GM20000 (cell line): ENCODE measurements around the gene NFIC.

Experiments
- DNase-seq: peaks from one replicate; pipeline ENCODE4 v3.0.0; 2012; ENCODE audit warnings: low spot score
- TF ChIP-seq, protein P1 (sequence below): IDR thresholded peaks from 2 replicates; pipeline ENCODE4 v1.5.1; 2012; ENCODE audit warnings: mild to moderate bottlenecking, control low read depth; ENCODE audit errors: extremely low read depth, missing control alignments

The NFIC gene

DNA sequence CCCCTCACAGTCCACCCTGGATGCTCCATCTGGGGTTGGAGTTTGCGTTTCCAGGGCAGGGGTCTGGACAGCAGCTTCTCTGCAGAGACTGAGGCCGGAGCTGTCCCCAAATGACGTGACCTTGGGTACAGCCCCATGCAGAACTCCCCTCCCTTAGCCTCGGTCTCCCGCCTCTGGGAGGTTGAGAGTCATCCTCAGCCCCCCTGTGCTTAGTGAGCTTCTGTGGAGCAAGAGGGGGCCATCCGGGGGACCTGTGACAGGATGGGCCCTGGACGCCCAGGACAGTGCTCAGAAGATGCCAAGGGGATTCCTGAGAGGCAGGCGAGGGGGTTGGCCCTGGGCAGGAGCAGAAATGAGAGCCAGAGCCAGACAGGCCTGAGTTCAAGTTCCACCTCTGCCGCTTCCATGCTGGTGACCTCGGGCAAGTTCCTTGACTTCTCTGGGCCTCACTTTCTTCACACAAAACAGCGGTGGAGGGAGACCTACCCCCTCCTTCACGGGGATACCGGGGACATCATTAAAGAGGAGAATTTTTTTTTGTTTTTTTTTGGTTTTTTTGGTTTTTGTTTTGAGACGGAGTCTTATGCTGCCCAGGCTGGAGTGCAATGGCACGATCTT lies 93.7 kb downstream of the NFIC start:
- TF ChIP-seq, protein P1, sequence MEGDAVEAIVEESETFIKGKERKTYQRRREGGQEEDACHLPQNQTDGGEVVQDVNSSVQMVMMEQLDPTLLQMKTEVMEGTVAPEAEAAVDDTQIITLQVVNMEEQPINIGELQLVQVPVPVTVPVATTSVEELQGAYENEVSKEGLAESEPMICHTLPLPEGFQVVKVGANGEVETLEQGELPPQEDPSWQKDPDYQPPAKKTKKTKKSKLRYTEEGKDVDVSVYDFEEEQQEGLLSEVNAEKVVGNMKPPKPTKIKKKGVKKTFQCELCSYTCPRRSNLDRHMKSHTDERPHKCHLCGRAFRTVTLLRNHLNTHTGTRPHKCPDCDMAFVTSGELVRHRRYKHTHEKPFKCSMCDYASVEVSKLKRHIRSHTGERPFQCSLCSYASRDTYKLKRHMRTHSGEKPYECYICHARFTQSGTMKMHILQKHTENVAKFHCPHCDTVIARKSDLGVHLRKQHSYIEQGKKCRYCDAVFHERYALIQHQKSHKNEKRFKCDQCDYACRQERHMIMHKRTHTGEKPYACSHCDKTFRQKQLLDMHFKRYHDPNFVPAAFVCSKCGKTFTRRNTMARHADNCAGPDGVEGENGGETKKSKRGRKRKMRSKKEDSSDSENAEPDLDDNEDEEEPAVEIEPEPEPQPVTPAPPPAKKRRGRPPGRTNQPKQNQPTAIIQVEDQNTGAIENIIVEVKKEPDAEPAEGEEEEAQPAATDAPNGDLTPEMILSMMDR, result no peak

DNA sequence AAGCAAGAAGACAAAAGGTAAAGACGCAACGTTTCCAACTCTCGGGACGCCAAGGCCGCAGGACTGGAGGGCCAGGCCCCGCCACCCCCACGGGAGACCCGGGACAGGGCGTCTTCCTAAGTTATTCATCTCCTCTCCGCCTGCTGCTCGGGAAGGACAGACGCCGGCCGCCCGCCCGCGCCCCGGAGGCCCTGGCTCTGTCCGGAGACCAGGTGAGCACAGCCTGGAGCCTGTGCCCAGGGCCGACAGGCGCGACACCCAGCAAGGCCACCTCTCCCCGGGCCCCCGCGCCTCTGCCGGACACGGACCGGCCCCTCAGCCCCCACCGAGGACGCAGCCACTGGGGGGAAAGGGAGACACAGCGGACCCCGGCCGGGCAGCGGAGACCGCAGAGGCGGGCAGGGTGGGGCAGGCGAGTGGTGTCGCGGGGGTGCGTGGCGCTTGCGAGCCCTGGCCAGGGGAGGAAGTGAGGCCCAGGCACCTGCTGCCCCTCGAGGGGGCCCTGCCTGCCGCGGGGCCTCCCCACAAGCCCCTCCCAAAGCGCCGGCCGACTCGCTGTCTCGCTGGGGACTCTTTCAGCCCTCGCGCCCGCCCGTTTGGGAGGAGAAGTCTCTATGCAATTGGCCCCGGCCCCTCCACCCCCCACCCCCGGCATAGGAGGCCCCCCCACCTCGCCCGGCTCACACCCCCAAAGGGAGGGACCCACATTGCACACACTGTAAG lies 96.8 kb downstream of the NFIC start:
- TF ChIP-seq, protein P1, result no peak
- no peak for DNase-seq

More for the DNA sequence above, 93.7 kb downstream of the NFIC start:
- no peak for DNase-seq

GRCh38 chr19:3463714-3464586 lies 97.6 kb downstream of the NFIC start:
- DNase-seq, result no peak
- TF ChIP-seq, protein P1, result no peak

DNA sequence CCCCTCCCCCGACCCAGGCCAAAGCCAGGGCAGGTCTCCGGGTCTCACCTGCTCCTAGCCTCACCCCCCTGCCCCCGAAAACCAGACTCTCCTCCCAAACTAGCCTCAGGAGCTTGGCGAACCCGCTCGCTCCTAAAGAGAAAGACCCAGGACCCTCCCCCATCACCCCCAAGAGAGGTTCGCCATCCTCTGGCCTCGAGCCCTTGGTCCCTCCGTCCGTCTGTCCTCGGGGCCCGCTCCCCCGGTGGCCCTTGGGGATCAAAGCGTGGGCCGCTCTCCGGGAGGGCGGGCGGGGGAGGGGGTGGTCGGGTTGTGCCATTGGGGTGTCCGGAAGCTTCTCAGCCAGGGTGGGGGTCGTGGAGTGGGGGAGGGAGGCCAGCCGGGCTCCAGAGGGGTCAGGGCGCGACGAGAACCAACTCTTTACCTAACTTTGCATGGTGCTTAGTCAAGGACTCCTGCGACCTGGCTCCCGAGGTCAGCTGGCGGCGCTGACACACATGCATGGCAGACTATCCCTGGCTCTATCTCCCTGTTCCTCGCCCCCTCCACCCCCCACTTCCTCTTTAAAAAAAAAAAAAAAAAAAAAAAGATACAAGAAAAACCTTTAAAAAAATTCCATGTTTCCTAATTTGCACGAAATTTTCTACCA lies 98.3 kb downstream of the NFIC start:
- no peak for DNase-seq

GRCh38 chr19:3465552-3465951 lies 99.2 kb downstream of the NFIC start:
- TF ChIP-seq, protein P1, result no peak
- DNase-seq, result no peak

More for the DNA sequence above, 98.3 kb downstream of the NFIC start:
- TF ChIP-seq, protein P1, result no peak

- DNase-seq, result no peak
These were observed 100.3 kb downstream of the NFIC start for GRCh38 chr19:3466635-3467034.

More at GRCh38 chr19:3466635-3467034, 100.3 kb downstream of the NFIC start:
- TF ChIP-seq, protein P1, result no peak
